ENCODE data around the gene ZNF444. TPM values are rescaled to one million over a fixed set of nuclear protein-coding genes. Genes with fewer than 3 reads are reported as not detected.

Gene ZNF444
- 16.6 to 29.1 TPM (median 26.4 TPM) in 5 replicates for total RNA-seq (2022; extraction: Qiagen RNA extraction; ENCODE audit: low read depth)

GRCh38 chr19:56140583-56141416 lies at the start of gene ZNF444:
TSS of gene ZNF444 (plus strand) at chr19:56141287. CDS start at chr19:56146912, 5,625 bp downstream.

GRCh38 chr19:56121180-56122167 lies 19.6 kb upstream of the ZNF444 start, which contains the start of gene ZNF787:
TSS of gene ZNF787 (minus strand) at chr19:56121295. CDS start at chr19:56103217, 18,078 bp downstream.

GRCh38 chr19:56175861-56176307 lies 34.8 kb downstream of the ZNF444 start, which contains the start of gene GALP:
TSS of gene GALP (plus strand) at chr19:56176008. CDS start at chr19:56177109, 1,101 bp downstream.

GRCh38 chr19:56197646-56198045 lies 56.6 kb downstream of the ZNF444 start, which contains the start of gene ZSCAN5B:
TSS of gene ZSCAN5B (minus strand) at chr19:56197783. CDS start at chr19:56193052, 4,731 bp downstream.

GRCh38 chr19:56201973-56202372 lies 60.9 kb downstream of the ZNF444 start, which contains the start of gene ZSCAN5C:
TSS of gene ZSCAN5C (plus strand) at chr19:56202273. CDS start at chr19:56205914, 3,641 bp downstream.

Other genes starting within 250 kb of the ZNF444 start
- not detected in 5 replicates for gene NLRP13, start 209.0 kb upstream of the ZNF444 start, total RNA-seq (2022; extraction: Qiagen RNA extraction; ENCODE audit: low read depth)
- not detected in 5 replicates for gene NLRP8, start 193.5 kb upstream of the ZNF444 start, total RNA-seq (2022; extraction: Qiagen RNA extraction; ENCODE audit: low read depth)
- gene NLRP5, start 154.5 kb upstream of the ZNF444 start, total RNA-seq (2022; extraction: Qiagen RNA extraction; ENCODE audit: low read depth), result not detected in 5 replicates
- 27.3 to 48.7 TPM (median 43.4 TPM) in 5 replicates for gene ZNF787, start 20.0 kb upstream of the ZNF444 start, total RNA-seq (2022; extraction: Qiagen RNA extraction; ENCODE audit: low read depth)
- not detected in 5 replicates for gene GALP, start 34.7 kb downstream of the ZNF444 start, total RNA-seq (2022; extraction: Qiagen RNA extraction; ENCODE audit: low read depth)
- gene ZSCAN5B, start 56.5 kb downstream of the ZNF444 start, total RNA-seq (2022; extraction: Qiagen RNA extraction; ENCODE audit: low read depth), result 0.09 TPM in 1 of 5 replicates, not detected in the others
- not detected in 5 replicates for gene ZSCAN5C, start 61.0 kb downstream of the ZNF444 start, total RNA-seq (2022; extraction: Qiagen RNA extraction; ENCODE audit: low read depth)
- gene EDDM13, start 131.5 kb downstream of the ZNF444 start, total RNA-seq (2022; extraction: Qiagen RNA extraction; ENCODE audit: low read depth), result not detected in 5 replicates
- 7.0 to 12.2 TPM (median 8.2 TPM) in 5 replicates for gene ZSCAN5A, start 173.6 kb downstream of the ZNF444 start, total RNA-seq (2022; extraction: Qiagen RNA extraction; ENCODE audit: low read depth)